ENCODE measurements around the gene PALM3. TPM values are rescaled to one million over a fixed set of nuclear protein-coding genes. Genes with fewer than 3 reads are reported as not detected.
A peak's percentile ranks its signal among the peaks of the same experiment; 100 is the strongest.

Gene PALM3
- total and polyA plus RNA-seq, 10 of the 15 experiments (the other 5 are each of a cell fraction or from before 2014, with no cell fraction given), result 0.07 TPM; not detected in 9

GRCh38 chr19:14072535-14073260, 10.8 kb upstream of the PALM3 start, which contains the start of gene MISP3:
Gene MISP3 (plus strand): TSS chr19:14072786. CDS start chr19:14073310, 524 bp downstream.
- Histone ChIP-seq H3K27ac (ENCODE audit: control insufficient read depth, insufficient read depth) (no peak within 1 kb of the TSS), H3K79me2 (ENCODE audit: control insufficient read depth, insufficient read depth, low read length) (no peaks in the 10 kb centered on the region), H3K9ac (ENCODE audit: control insufficient read depth, insufficient read depth, low read length) (peak within 1 kb of the TSS; percentile 13; the same call in 1 of the 2 replicates), H3K9me3 (replicated peaks; ENCODE audit: control insufficient read depth, insufficient read depth, low read length) (no peaks in the 10 kb centered on the region), H3K36me3 (ENCODE audit: control insufficient read depth in 2 of 2, insufficient read depth in 2 of 2, low read length in 1 of 2) (no peaks in the 10 kb centered on the region), H2AFZ (ENCODE audit: control insufficient read depth, low read depth, low read length) (peak within 1 kb of the TSS; percentile 87), H3K4me2 (ENCODE audit: control insufficient read depth, insufficient read depth) (peak within 1 kb of the TSS; percentile 100), H3K4me1 (ENCODE audit: control insufficient read depth, insufficient read depth, low read length) (peaks cover 19% of the 10 kb centered on the region), H4K20me1 (ENCODE audit: control insufficient read depth, insufficient read depth) (no peaks in the 10 kb centered on the region), H3K27me3 (replicated peaks in 1 of 2; ENCODE audit: control insufficient read depth in 2 of 2, insufficient read depth in 2 of 2, low read length in 1 of 2) (no peaks in the 10 kb centered on the region), H3K4me3 (peak within 1 kb of the TSS; percentile 81)
- DNase-seq (ENCODE audit: low read depth, low spot score) (no peak), ATAC-seq (peak; percentile 63), FAIRE-seq (no peak)
- 3% methylated on average over 38 of the region's 51 CpGs for WGBS (ENCODE audit: insufficient coverage, insufficient replicate concordance, low lambda C conversion rate, missing lambda C conversion rate)
- BruUV-seq (replicated peaks), result no TSS peak
- CTCF ChIA-PET, result interaction anchor here (0.6 to 6.7 kb wide), 17 partner anchors 10 to 211 kb away, joined by 3 to 152 read pairs (median 10); partner anchors contain the start of genes ASF1B, IL27RA and NANOS3
- RAD21 ChIA-PET (ENCODE audit: unreplicated experiment), result interaction anchor here (0.7 to 3.1 kb wide), 12 partner anchors 8 to 210 kb away, joined by 3 to 40 read pairs (median 9); partner anchors contain the start of genes ASF1B and IL27RA
- intact Hi-C loops (cut with micrococcal nuclease; ENCODE audit: unreplicated experiment), result loop anchor here (5.0 kb wide), 1 partner anchor 275 kb away; no protein-coding TSS in a partner anchor
- in situ Hi-C loops (cut with MboI), result loop anchor here (5.0 to 25.0 kb wide), 3 partner anchors 190 to 785 kb away; no protein-coding TSS in a partner anchor
- no peak for TF ChIP-seq IRF5 (IDR thresholded peaks at IDR 0.05; ENCODE audit: borderline replicate concordance)
- TF ChIP-seq RFX5 (IDR thresholded peaks at IDR 0.05; ENCODE audit: low read depth, low read length), result no peak
- no peak for TF ChIP-seq CREM (IDR thresholded peaks at IDR 0.05; ENCODE audit: low read depth)
- no peak for TF ChIP-seq FOXM1 (IDR thresholded peaks at IDR 0.05; ENCODE audit: low read depth, low read length)
- TF ChIP-seq BRCA1 (IDR thresholded peaks at IDR 0.05; ENCODE audit: low read depth, low read length), result no peak
- peak; percentile 74 to 94 for TF ChIP-seq BHLHE40 (IDR thresholded peaks at IDR 0.05; ENCODE audit: borderline replicate concordance in 1 of 2, low read depth in 2 of 2, low read length in 1 of 2)
- SMC1A ChIA-PET (ENCODE audit: uncharacterized antibody, unreplicated experiment), result interaction anchor here (0.6 to 5.4 kb wide), 7 partner anchors 13 to 193 kb away, joined by 3 to 47 read pairs (median 6); partner anchors contain the start of gene NANOS3
- POLR2A ChIA-PET, result interaction anchor here (0.5 to 1.7 kb wide), 6 partner anchors 8 to 191 kb away, joined by 3 to 5 read pairs (median 4); no protein-coding TSS in a partner anchor

Data from GM12878 (cell line).